ENCODE measurements around the gene SLC12A5.

- TF ChIP-seq REST (tag by site-specific recombination; IDR thresholded peaks at IDR 0.05) (no peak), KLF7 (tag by site-specific recombination; IDR thresholded peaks at IDR 0.05; ENCODE audit: borderline replicate concordance) (no peak), ZSCAN16 (tag by site-specific recombination; IDR thresholded peaks at IDR 0.05) (no peak), SP7 (tag by site-specific recombination; IDR thresholded peaks at IDR 0.05) (no peak), SP2 (tag by site-specific recombination; IDR thresholded peaks at IDR 0.05) (no peak), CTCF (tag by site-specific recombination; IDR thresholded peaks at IDR 0.05) (no peak), ZNF354C (tag by site-specific recombination; IDR thresholded peaks at IDR 0.05; ENCODE audit: borderline replicate concordance, low read depth) (no peak), RBAK (tag by site-specific recombination; IDR thresholded peaks at IDR 0.05) (no peak), ZFP3 (tag by site-specific recombination; IDR thresholded peaks at IDR 0.05; ENCODE audit: low read depth) (no peak), ZNF184 (tag by site-specific recombination; IDR thresholded peaks at IDR 0.05) (no peak), ZNF423 (tag by site-specific recombination; IDR thresholded peaks at IDR 0.05) (no peak), ZBTB21 (tag by site-specific recombination; IDR thresholded peaks at IDR 0.05) (no peak), ZNF16 (tag by site-specific recombination; IDR thresholded peaks at IDR 0.05; ENCODE audit: low read depth) (no peak)
- TF ChIP-seq, protein P1, sequence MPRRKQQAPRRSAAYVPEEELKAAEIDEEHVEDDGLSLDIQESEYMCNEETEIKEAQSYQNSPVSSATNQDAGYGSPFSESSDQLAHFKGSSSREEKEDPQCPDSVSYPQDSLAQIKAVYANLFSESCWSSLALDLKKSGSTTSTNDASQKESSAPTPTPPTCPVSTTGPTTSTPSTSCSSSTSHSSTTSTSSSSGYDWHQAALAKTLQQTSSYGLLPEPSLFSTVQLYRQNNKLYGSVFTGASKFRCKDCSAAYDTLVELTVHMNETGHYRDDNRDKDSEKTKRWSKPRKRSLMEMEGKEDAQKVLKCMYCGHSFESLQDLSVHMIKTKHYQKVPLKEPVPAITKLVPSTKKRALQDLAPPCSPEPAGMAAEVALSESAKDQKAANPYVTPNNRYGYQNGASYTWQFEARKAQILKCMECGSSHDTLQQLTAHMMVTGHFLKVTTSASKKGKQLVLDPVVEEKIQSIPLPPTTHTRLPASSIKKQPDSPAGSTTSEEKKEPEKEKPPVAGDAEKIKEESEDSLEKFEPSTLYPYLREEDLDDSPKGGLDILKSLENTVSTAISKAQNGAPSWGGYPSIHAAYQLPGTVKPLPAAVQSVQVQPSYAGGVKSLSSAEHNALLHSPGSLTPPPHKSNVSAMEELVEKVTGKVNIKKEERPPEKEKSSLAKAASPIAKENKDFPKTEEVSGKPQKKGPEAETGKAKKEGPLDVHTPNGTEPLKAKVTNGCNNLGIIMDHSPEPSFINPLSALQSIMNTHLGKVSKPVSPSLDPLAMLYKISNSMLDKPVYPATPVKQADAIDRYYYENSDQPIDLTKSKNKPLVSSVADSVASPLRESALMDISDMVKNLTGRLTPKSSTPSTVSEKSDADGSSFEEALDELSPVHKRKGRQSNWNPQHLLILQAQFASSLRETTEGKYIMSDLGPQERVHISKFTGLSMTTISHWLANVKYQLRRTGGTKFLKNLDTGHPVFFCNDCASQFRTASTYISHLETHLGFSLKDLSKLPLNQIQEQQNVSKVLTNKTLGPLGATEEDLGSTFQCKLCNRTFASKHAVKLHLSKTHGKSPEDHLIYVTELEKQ (tag by site-specific recombination; IDR thresholded peaks at IDR 0.05; ENCODE audit: borderline replicate concordance) = no peak
These were observed 24.8 kb upstream of the SLC12A5 start for GRCh38 chr20:46004187-46004586.
